Kidney epithelial cell (primary cell): Measurements from ENCODE around the gene FAM161A. TPM values are rescaled to one million over a fixed set of nuclear protein-coding genes. Genes with fewer than 3 reads are reported as not detected.
"Not testable (repeated sequence)": the region's sequence is repeated elsewhere in the genome, so short reads cannot be mapped to it uniquely, and the experiment has no call there.

ENCODE experiments used
- DNase-seq: peaks from one replicate; pipeline ENCODE4 v3.0.0-alpha.2; 2010; ENCODE audit warnings: low read depth
- H3K27me3 ChIP-seq: 2 replicates; pipeline ENCODE4 v1.6.0; 2011; ENCODE audit warnings: low read length; ENCODE audit not compliant: control insufficient read depth, insufficient read depth
- H3K36me3 ChIP-seq: 2 replicates; pipeline ENCODE4 v1.5.1; 2011; ENCODE audit warnings: low read length; ENCODE audit not compliant: control insufficient read depth, insufficient read depth
- H3K4me3 ChIP-seq: 2 replicates; pipeline ENCODE4 v1.5.1; 2011; ENCODE audit warnings: low read depth, mild to moderate bottlenecking, control low read depth, low read length
- CTCF ChIP-seq: IDR thresholded peaks from 2 replicates; pipeline ENCODE4 v1.5.1; 2011; ENCODE audit warnings: mild to moderate bottlenecking, moderate library complexity, low read length, control low read depth, inconsistent platforms; ENCODE audit not compliant: insufficient read depth, poor library complexity, severe bottlenecking
- total RNA-seq: library from RNA; depleted of rRNA; stranded (reverse); fragments of >200 nt; gene quantifications from 2 replicates; pipeline ENCODE4 v1.2.3, GENCODE V29; 2015

FAM161A gene
- total RNA-seq, 1 donor from 2014 or later: 6.0 TPM

GRCh38 chr2:61822255-61822654 lies 31.6 kb downstream of the FAM161A start:
- no peak for DNase-seq
- Histone ChIP-seq H3K27me3 (no peaks in the 10 kb centered on the region), H3K4me3 (no peak overlapping the region), H3K36me3 (no peaks in the 10 kb centered on the region)
- TF ChIP-seq CTCF: no peak

GRCh38 chr2:61816480-61817355 lies 37.1 kb downstream of the FAM161A start:
- Histone ChIP-seq H3K27me3 (no peaks in the 10 kb centered on the region), H3K4me3 (no peak overlapping the region)
- TF ChIP-seq CTCF: no peak

GRCh38 chr2:61814539-61815160 lies 39.2 kb downstream of the FAM161A start:
- Histone ChIP-seq H3K4me3 (no peak overlapping the region), H3K27me3 (no peaks in the 10 kb centered on the region), H3K36me3 (no peaks in the 10 kb centered on the region)
- DNase-seq: no peak
- no peak for TF ChIP-seq CTCF

More at GRCh38 chr2:61816480-61817355, 37.1 kb downstream of the FAM161A start:
- DNase-seq: no peak
- no peaks in the 10 kb centered on the region for H3K36me3 ChIP-seq

- not testable (repeated sequence) for H3K27me3 ChIP-seq, DNase-seq
These were observed 40.5 kb downstream of the FAM161A start for GRCh38 chr2:61813314-61813713.

GRCh38 chr2:61811821-61812220 lies 42.0 kb downstream of the FAM161A start:
- Histone ChIP-seq H3K27me3 (no peaks in the 10 kb centered on the region), H3K4me3 (no peak overlapping the region), H3K36me3 (no peaks in the 10 kb centered on the region)
- no peak for DNase-seq
- no peak for TF ChIP-seq CTCF

More at GRCh38 chr2:61813314-61813713, 40.5 kb downstream of the FAM161A start:
- not testable (repeated sequence) for H3K4me3 ChIP-seq, H3K36me3 ChIP-seq

- not testable (repeated sequence) for H3K27me3 ChIP-seq, H3K36me3 ChIP-seq, DNase-seq, H3K4me3 ChIP-seq
These were observed 43.7 kb downstream of the FAM161A start for GRCh38 chr2:61810203-61810602.

- not testable (repeated sequence) for DNase-seq, H3K27me3 ChIP-seq, H3K36me3 ChIP-seq, H3K4me3 ChIP-seq
These were observed 45.2 kb downstream of the FAM161A start for GRCh38 chr2:61808693-61809092.
